Prostate gland (tissue), 2 donors: Measurements from ENCODE around the gene TBC1D13. TPM values are rescaled to one million over a fixed set of nuclear protein-coding genes. Genes with fewer than 3 reads are reported as not detected.
"Not testable (repeated sequence)": the region's sequence is repeated elsewhere in the genome, so short reads cannot be mapped to it uniquely, and the experiment has no call there.

Experiments
- DNase-seq: peaks from one replicate; pipeline ENCODE4 v3.0.0-alpha.2; 2019; ENCODE audit warnings: low spot score
- H3K27ac ChIP-seq, 2 donors: fragments of 200-600 bp; sonication (generic); 2 replicates each; pipeline ENCODE4 v1.5.1; 2017 to 2019
- H3K27me3 ChIP-seq: fragments of 200-600 bp; sonication (generic); replicated peaks from 2 replicates; pipeline ENCODE4 v1.5.1; 2019; ENCODE audit not compliant: insufficient read depth
- H3K36me3 ChIP-seq, 2 donors: fragments of 200-600 bp; sonication (generic); 1 replicate in 1 of 2; 2 replicates in 1 of 2; pipeline versions ENCODE4 v1.5.1 to v1.8.1; 2017 to 2019
- H3K4me1 ChIP-seq: fragments of 200-600 bp; sonication (generic); replicated peaks from 2 replicates; pipeline ENCODE4 v1.5.1; 2019
- H3K4me3 ChIP-seq, 2 donors: fragments of 200-600 bp; sonication (generic); 2 replicates each; pipeline ENCODE4 v1.5.1; 2017 to 2019
- H3K9me3 ChIP-seq: fragments of 200-600 bp; sonication (generic); 2 replicates; pipeline ENCODE4 v1.5.1; 2017
- POLR2A ChIP-seq: fragments of 450-650 bp; IDR thresholded peaks from one replicate; pipeline ENCODE4 v1.6.1; 2016; ENCODE audit warnings: antibody characterized with exemption, mild to moderate bottlenecking
- POLR2AphosphoS5 ChIP-seq: sonication (generic); formaldehyde crosslinking; IDR thresholded peaks from one replicate; pipeline ENCODE4 v1.6.1; 2017; ENCODE audit warnings: antibody characterized with exemption
- WGBS: methylation state at CpG from one replicate; pipeline ENCODE4 v1.1.5; 2018; 5-methylcytosine and 5-hydroxymethylcytosine counted together
- intact Hi-C: fragments of 100-400 bp; cut with DNase I; formaldehyde crosslinking; loops from one replicate; pipeline ENCODE4 v1.14.2; 2022
- total RNA-seq, 2 donors: library from RNA; depleted of rRNA; stranded (reverse); fragments of >200 nt; gene quantifications; one replicate each; pipeline ENCODE4 v1.1.0, GENCODE V29; 2016
- TF ChIP-seq, protein P1 (sequence below), 4 experiments: fragments of 200-600 bp in 2 of 4; fragments of 450-650 bp in 2 of 4; sonication (generic) in 2 of 4; IDR thresholded peaks; 1 replicate in 3 of 4; 2 replicates in 1 of 4; pipeline ENCODE4 v1.5.1; 2016 to 2019; ENCODE audit warnings: antibody characterized with exemption in 4 of 4, mild to moderate bottlenecking in 2 of 4, moderate library complexity in 2 of 4

Gene TBC1D13
- total RNA-seq, 2 donors from 2014 or later: 23.5 to 29.4 TPM

DNA sequence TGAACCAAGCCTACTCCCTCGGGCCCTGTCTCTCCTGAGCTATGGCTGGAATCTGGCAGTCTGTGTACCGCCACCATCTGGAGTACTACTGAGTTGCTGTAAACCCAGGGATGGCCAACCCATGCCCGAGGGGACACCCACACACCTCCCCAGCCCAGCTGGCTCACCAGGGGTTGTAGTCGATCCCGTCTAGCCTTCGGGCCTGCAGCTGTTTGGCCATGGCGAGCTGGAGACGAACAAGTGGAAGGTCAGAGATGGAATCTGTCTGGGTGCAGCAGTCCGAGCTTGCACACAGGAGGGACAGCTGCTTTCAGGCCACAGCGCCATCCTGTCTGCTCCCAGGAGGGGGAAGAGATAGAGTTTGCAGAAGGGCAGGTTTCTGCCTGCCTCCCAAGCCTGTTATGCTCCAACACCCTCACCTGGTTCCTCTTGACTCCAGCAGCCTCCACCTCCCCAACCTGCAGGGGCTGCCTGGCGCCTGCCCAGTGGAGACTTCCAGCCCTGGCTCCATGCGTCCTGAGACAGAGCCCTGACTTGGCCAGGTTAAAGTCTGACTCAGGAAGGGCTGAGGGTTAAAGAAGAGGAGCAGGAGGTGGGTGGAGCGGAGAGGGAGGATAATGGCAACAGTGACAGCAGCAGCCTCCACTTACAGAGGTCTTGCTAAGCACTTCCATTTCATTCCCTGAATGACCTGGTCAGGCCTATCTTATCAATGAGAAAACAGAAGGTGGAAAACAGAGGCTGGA is 58.3 kb downstream of the TBC1D13 start:
- H3K27me3 ChIP-seq: no peaks in the 10 kb centered on the region

DNA sequence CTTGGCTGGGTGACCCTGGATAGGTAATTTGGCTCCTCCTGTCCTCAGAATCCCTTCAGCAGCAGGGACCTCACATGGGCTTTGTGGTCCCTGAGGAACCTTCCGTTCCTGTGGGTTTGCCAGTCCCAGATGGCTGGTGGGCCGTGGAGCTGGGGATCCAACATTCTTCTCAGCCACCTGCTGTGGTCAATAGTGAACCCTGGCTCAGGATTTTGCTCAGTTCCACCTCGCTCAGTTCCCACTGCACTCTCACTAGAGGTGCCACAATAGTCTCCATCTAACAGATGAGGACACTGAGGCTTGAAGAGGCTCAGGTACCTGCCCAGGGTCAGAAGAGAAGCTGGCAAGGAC is 59.6 kb downstream of the TBC1D13 start:
- Histone ChIP-seq H3K4me3 (no peak overlapping the region), H3K4me1 (no peaks in the 10 kb centered on the region), H3K36me3 (no peaks in the 10 kb centered on the region), H3K27ac (no peak overlapping the region), H3K27me3 (no peaks in the 10 kb centered on the region), H3K9me3 (no peaks in the 10 kb centered on the region)
- TF ChIP-seq, protein P1, sequence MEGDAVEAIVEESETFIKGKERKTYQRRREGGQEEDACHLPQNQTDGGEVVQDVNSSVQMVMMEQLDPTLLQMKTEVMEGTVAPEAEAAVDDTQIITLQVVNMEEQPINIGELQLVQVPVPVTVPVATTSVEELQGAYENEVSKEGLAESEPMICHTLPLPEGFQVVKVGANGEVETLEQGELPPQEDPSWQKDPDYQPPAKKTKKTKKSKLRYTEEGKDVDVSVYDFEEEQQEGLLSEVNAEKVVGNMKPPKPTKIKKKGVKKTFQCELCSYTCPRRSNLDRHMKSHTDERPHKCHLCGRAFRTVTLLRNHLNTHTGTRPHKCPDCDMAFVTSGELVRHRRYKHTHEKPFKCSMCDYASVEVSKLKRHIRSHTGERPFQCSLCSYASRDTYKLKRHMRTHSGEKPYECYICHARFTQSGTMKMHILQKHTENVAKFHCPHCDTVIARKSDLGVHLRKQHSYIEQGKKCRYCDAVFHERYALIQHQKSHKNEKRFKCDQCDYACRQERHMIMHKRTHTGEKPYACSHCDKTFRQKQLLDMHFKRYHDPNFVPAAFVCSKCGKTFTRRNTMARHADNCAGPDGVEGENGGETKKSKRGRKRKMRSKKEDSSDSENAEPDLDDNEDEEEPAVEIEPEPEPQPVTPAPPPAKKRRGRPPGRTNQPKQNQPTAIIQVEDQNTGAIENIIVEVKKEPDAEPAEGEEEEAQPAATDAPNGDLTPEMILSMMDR (IDR thresholded peaks at IDR 0.05): no peak
- TF ChIP-seq POLR2AphosphoS5: no peak
- no peak for TF ChIP-seq POLR2A
- DNase-seq: no peak
- intact Hi-C loops: no loop called here
- WGBS: 94% methylated on average over 3 of the region's 3 CpGs

More for the DNA sequence above, 58.3 kb downstream of the TBC1D13 start:
- intact Hi-C loops: no loop called here
- H3K9me3 ChIP-seq: no peaks in the 10 kb centered on the region
- no peaks in the 10 kb centered on the region for H3K4me1 ChIP-seq
- no peaks in the 10 kb centered on the region for H3K36me3 ChIP-seq
- no peak overlapping the region for H3K4me3 ChIP-seq
- peak; percentile 62 for DNase-seq
- H3K27ac ChIP-seq: peak overlapping the region; percentile 53 to 59
- 43% methylated on average over 13 of the region's 13 CpGs for WGBS
- TF ChIP-seq, protein P1 (IDR thresholded peaks at IDR 0.05): peak in 2 of 4 experiments; percentile 21 to 22
- TF ChIP-seq POLR2A: no peak
- TF ChIP-seq POLR2AphosphoS5: peak; percentile 17

GRCh38 chr9:128847803-128848202 is 60.8 kb downstream of the TBC1D13 start:
- intact Hi-C loops: no loop called here
- H3K27ac ChIP-seq: no peak overlapping the region
- no peak for DNase-seq
- no peak overlapping the region for H3K4me3 ChIP-seq
- 100% methylated on average over 1 of the region's 1 CpG for WGBS
- no peaks in the 10 kb centered on the region for H3K4me1 ChIP-seq
- no peaks in the 10 kb centered on the region for H3K27me3 ChIP-seq
- no peaks in the 10 kb centered on the region for H3K36me3 ChIP-seq
- H3K9me3 ChIP-seq: no peaks in the 10 kb centered on the region
- TF ChIP-seq POLR2A (no peak), POLR2AphosphoS5 (no peak)
- TF ChIP-seq, protein P1 (IDR thresholded peaks at IDR 0.05): no peak

- intact Hi-C loops, H3K27me3 ChIP-seq, H3K9me3 ChIP-seq, H3K36me3 ChIP-seq, DNase-seq, H3K4me3 ChIP-seq, H3K4me1 ChIP-seq, H3K27ac ChIP-seq: not testable (repeated sequence)
- WGBS: 93% methylated on average over 10 of the region's 10 CpGs
These were observed 64.0 kb downstream of the TBC1D13 start for GRCh38 chr9:128851024-128851423.

DNA sequence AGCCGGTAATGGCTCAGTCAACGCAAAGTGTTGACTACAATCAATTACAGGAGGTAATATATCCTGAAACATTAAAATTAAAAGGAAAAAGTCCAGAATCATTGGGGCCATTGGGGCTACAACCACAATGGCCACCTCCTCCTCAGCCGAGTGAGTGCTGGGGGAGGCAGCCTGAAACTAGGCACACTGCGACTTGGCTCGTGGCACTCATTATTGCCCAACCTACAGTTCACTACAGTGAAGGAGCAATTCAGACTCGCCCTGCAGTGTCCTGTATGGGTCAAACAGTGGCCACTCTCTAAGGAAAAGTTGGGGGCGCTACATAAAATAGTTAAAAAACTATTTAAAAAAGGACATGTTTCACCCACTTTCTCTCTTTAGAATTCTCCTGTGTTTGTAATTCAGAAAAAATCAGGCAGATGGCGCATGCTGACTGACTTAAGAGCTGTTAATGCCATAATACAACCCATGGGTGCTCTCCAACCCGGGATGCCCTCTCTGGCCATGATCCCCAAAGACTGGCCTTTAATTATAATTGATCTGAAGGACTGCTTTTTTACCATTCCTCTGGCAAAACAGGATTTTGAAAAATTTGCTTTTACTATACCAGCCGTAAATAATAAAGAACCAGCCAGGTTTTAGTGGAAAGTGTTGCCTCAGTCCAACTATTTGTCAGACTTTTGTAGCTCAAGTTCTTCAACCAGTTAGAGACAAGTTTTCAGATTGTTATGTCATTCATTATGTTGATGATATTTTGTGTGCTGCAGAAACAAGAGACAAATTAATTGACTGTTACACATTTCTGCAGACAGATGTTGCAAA is 64.9 kb downstream of the TBC1D13 start:
- H3K36me3 ChIP-seq, intact Hi-C loops, H3K4me3 ChIP-seq, H3K9me3 ChIP-seq, H3K4me1 ChIP-seq, H3K27me3 ChIP-seq: not testable (repeated sequence)
- DNase-seq: peak; percentile 62
- TF ChIP-seq POLR2AphosphoS5: peak; percentile 44
- TF ChIP-seq, protein P1 (IDR thresholded peaks at IDR 0.05): peak; percentile 13 to 92 (median 74)
- WGBS: 70% methylated on average over 10 of the region's 10 CpGs
- H3K27ac ChIP-seq: peak overlapping the region; percentile 20 to 32

DNA sequence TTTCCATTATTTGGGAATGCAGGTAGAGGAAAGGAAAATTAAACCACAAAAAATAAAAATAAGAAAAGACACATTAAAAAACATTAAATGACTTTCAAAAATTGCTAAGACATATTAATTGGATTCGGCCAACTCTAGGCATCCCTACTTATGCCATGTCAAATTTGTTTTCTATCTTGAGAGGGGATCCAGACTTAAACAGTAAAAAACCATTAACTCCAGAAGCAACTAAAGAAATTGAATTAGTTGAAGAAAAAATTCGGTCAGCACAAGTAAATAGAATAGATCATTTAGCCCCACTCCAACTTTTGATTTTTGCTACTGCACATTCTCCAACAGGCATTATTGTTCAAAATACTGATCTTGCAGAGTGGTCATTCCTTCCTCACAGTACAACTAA is 65.6 kb downstream of the TBC1D13 start:
- H3K4me1 ChIP-seq, H3K27me3 ChIP-seq, H3K36me3 ChIP-seq, intact Hi-C loops, H3K9me3 ChIP-seq, H3K4me3 ChIP-seq, DNase-seq: not testable (repeated sequence)
- 69% methylated on average over 2 of the region's 2 CpGs for WGBS
- H3K27ac ChIP-seq: peak overlapping the region; percentile 20 to 51

GRCh38 chr9:128854454-128854853 is 67.4 kb downstream of the TBC1D13 start:
- H3K9me3 ChIP-seq, intact Hi-C loops, H3K4me1 ChIP-seq, H3K27ac ChIP-seq, H3K27me3 ChIP-seq, H3K4me3 ChIP-seq, DNase-seq, H3K36me3 ChIP-seq: not testable (repeated sequence)
- WGBS: 91% methylated on average over 6 of the region's 6 CpGs

DNA sequence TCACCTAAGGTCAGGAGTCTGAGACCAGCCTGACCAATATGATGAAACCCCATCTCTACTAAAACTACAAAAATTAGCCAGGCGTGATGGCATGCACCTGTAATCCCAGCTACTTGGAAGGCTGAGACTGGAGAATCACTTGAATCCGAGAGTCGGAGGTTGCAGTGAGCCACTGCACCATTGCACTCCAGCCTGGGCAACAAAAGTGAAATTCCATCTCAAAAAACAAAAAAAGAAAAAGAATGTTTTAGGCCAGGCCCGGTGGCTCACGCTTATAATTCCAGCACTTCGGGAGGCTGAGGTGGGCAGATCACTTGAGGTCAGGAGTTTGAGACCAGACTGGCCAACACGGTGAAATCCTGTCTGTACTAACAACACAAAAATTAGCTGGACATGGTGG is 71.4 kb downstream of the TBC1D13 start:
- H3K4me3 ChIP-seq, H3K27ac ChIP-seq, intact Hi-C loops, H3K27me3 ChIP-seq, DNase-seq, H3K36me3 ChIP-seq, H3K9me3 ChIP-seq: not testable (repeated sequence)
- H3K4me1 ChIP-seq: peaks cover 17% of the 10 kb centered on the region
- WGBS: 95% methylated on average over 7 of the region's 7 CpGs
